Activated CD4-positive, alpha-beta T cell treated with anti-CD3 and anti-CD28 coated beads, Interleukin-2, amount 50 U/mL, for 24 hours (primary cell): ENCODE results near the gene HHIPL1.
"Not testable (repeated sequence)": the region's sequence is repeated elsewhere in the genome, so short reads cannot be mapped to it uniquely, and the experiment has no call there.

Experiments
- DNase-seq, 2 donors: peaks; one replicate each; pipeline ENCODE4 v3.0.0-alpha.2; 2020; ENCODE audit warnings: low read depth in 1 of 2, low spot score in 1 of 2

Gene HHIPL1

GRCh38 chr14:99658218-99658845, 13.4 kb downstream of the HHIPL1 start:
- no peak for DNase-seq

- DNase-seq = no peak
These were observed 14.4 kb downstream of the HHIPL1 start for GRCh38 chr14:99659333-99659741.

GRCh38 chr14:99660006-99660566, 15.2 kb downstream of the HHIPL1 start:
- no peak for DNase-seq

GRCh38 chr14:99660794-99661193, 15.9 kb downstream of the HHIPL1 start:
- DNase-seq = no peak

- not testable (repeated sequence) for DNase-seq
These were observed 16.3 kb downstream of the HHIPL1 start for GRCh38 chr14:99661206-99661605.

GRCh38 chr14:99662846-99663245, 17.9 kb downstream of the HHIPL1 start:
- DNase-seq = no peak

- no peak for DNase-seq
These were observed 18.6 kb downstream of the HHIPL1 start for GRCh38 chr14:99663386-99664057.

GRCh38 chr14:99664058-99664936, 19.4 kb downstream of the HHIPL1 start:
- DNase-seq = no peak

- no peak for DNase-seq
These were observed 20.0 kb downstream of the HHIPL1 start for GRCh38 chr14:99664937-99665273.

- no peak for DNase-seq
These were observed 21.6 kb downstream of the HHIPL1 start for GRCh38 chr14:99666533-99666932.

- DNase-seq = no peak
These were observed 22.1 kb downstream of the HHIPL1 start for GRCh38 chr14:99667045-99667444.

- DNase-seq = no peak
These were observed 22.9 kb downstream of the HHIPL1 start for GRCh38 chr14:99667821-99668220.

GRCh38 chr14:99668307-99669295, 23.7 kb downstream of the HHIPL1 start:
- no peak for DNase-seq

- no peak for DNase-seq
These were observed 25.7 kb downstream of the HHIPL1 start for GRCh38 chr14:99670361-99671234.

- no peak for DNase-seq
These were observed 26.6 kb downstream of the HHIPL1 start for GRCh38 chr14:99671235-99672224.

- DNase-seq = no peak
These were observed 27.8 kb downstream of the HHIPL1 start for GRCh38 chr14:99672506-99673304.

GRCh38 chr14:99673305-99674063, 28.6 kb downstream of the HHIPL1 start:
- DNase-seq = no peak
